T-helper 1 cell treated with Interleukin-12 subunit alpha and Interleukin-12 subunit beta and Interleukin-4 antibody, amounts not matched to agents 30 μg/mL and 1 μg/mL, for 36 hours (primary cell): ENCODE data around the gene TMPRSS11A.

Experiments
- H3K27ac Mint-ChIP-seq: one replicate; pipeline ENCODE4 v1.8.0; 2021; ENCODE audit warnings: mild to moderate bottlenecking, mixed read lengths
- H3K27me3 Mint-ChIP-seq: one replicate; pipeline ENCODE4 v1.8.0; 2021; ENCODE audit warnings: low read depth, mixed read lengths
- H3K36me3 Mint-ChIP-seq: one replicate; pipeline ENCODE4 v1.8.0; 2021; ENCODE audit warnings: low read depth, mixed read lengths
- H3K4me1 Mint-ChIP-seq: one replicate; pipeline ENCODE4 v1.8.0; 2021; ENCODE audit warnings: low read depth, mixed read lengths
- H3K4me3 Mint-ChIP-seq: one replicate; pipeline ENCODE4 v1.8.0; 2021; ENCODE audit warnings: mild to moderate bottlenecking, moderate library complexity, mixed read lengths
- H3K9me3 Mint-ChIP-seq: one replicate; pipeline ENCODE4 v1.8.0; 2021; ENCODE audit warnings: mixed read lengths

The TMPRSS11A gene, protein sequence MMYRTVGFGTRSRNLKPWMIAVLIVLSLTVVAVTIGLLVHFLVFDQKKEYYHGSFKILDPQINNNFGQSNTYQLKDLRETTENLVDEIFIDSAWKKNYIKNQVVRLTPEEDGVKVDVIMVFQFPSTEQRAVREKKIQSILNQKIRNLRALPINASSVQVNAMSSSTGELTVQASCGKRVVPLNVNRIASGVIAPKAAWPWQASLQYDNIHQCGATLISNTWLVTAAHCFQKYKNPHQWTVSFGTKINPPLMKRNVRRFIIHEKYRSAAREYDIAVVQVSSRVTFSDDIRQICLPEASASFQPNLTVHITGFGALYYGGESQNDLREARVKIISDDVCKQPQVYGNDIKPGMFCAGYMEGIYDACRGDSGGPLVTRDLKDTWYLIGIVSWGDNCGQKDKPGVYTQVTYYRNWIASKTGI

GRCh38 chr4:67963356-67963755 lies at the start of gene TMPRSS11A:
TMPRSS11A (minus strand) TSS chr4:67963493; CDS start chr4:67963393, 100 bp downstream.
- Mint-ChIP-seq H3K4me3 (no peak within 1 kb of the TSS), H3K4me1 (no peaks in the 10 kb centered on the region), H3K36me3 (no peaks in the 10 kb centered on the region), H3K27me3 (no peaks in the 10 kb centered on the region), H3K27ac (no peak within 1 kb of the TSS), H3K9me3 (no peaks in the 10 kb centered on the region)

GRCh38 chr4:68011684-68012083 lies 48.4 kb upstream of the TMPRSS11A start:
- H3K27ac Mint-ChIP-seq: no peak overlapping the region
- no peak overlapping the region for H3K4me3 Mint-ChIP-seq
- H3K36me3 Mint-ChIP-seq: no peaks in the 10 kb centered on the region
- H3K4me1 Mint-ChIP-seq: no peaks in the 10 kb centered on the region
- H3K9me3 Mint-ChIP-seq: no peaks in the 10 kb centered on the region
- peaks cover 5% of the 10 kb centered on the region for H3K27me3 Mint-ChIP-seq

DNA sequence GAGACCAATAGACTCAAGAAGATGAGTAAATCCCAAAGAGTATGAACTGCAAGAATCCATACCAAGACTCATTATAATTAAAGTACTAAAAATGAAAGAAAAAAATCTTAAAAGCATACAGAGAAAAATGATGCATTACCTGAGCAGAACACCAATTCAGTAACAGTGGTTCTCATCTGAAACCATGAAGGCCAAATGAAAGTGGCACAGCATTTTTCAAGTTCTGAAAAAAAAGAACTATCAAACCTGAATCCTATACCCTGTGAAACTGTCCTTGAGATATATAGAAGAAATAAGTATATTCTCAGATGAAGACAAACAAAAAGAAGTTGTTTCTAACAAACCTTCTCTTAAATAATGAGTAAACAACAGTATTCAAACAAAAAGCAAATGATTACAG lies 39.6 kb upstream of the TMPRSS11A start:
- H3K27me3 Mint-ChIP-seq: no peaks in the 10 kb centered on the region
- H3K4me1 Mint-ChIP-seq: no peaks in the 10 kb centered on the region
- no peak overlapping the region for H3K27ac Mint-ChIP-seq
- H3K4me3 Mint-ChIP-seq: no peak overlapping the region
- H3K36me3 Mint-ChIP-seq: no peaks in the 10 kb centered on the region
- H3K9me3 Mint-ChIP-seq: no peaks in the 10 kb centered on the region

- H3K4me1 Mint-ChIP-seq: peaks cover 3% of the 10 kb centered on the region
- H3K4me3 Mint-ChIP-seq: no peak overlapping the region
- no peak overlapping the region for H3K27ac Mint-ChIP-seq
- H3K27me3 Mint-ChIP-seq: peaks cover 7% of the 10 kb centered on the region
- H3K9me3 Mint-ChIP-seq: no peaks in the 10 kb centered on the region
- H3K36me3 Mint-ChIP-seq: no peaks in the 10 kb centered on the region
Measured at GRCh38 chr4:67996127-67996526, 32.8 kb upstream of the TMPRSS11A start.

DNA sequence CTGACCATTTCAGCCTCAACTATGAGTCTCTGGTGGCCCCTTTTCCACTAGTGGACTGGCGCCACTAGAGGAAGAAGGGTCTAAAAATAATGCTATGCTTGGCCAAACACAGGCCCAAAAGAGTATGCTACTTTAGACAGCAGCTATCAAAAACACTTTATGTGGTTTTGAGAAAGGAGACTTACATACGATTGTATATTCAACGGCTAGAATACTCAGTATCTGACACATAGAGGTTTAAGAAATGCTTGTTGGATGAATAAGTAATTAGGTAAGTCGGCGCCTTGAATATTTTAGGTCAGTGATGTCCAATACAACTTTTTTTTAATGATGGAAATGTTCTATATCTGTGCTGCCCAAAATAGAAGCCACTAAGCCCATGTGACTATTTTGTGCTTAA lies 25.7 kb upstream of the TMPRSS11A start:
- H3K27me3 Mint-ChIP-seq: peaks cover 17% of the 10 kb centered on the region
- H3K27ac Mint-ChIP-seq: no peak overlapping the region
- no peak overlapping the region for H3K4me3 Mint-ChIP-seq
- no peaks in the 10 kb centered on the region for H3K36me3 Mint-ChIP-seq
- peaks cover 7% of the 10 kb centered on the region for H3K4me1 Mint-ChIP-seq
- H3K9me3 Mint-ChIP-seq: no peaks in the 10 kb centered on the region

DNA sequence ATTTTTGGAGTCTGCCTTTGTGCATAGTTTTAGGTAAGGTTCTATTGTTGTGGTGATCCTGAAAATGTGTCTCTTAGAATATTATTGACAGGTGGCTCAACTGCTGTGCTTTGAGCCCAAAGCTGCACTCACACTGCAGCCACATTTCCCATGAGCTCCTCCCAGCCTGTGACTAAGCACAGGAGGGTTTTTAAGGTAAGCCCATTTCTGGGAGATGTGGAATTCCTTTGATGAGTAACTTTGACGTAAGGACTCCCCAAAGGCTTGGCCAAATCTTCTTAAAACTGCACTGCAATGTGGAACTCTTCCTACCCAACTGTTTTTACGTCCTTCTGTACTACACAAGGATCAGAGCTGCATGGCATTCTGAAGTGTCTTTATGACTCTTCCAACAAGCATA lies 20.0 kb upstream of the TMPRSS11A start:
- H3K27me3 Mint-ChIP-seq: peaks cover 10% of the 10 kb centered on the region
- no peaks in the 10 kb centered on the region for H3K9me3 Mint-ChIP-seq
- H3K27ac Mint-ChIP-seq: no peak overlapping the region
- no peaks in the 10 kb centered on the region for H3K4me1 Mint-ChIP-seq
- no peak overlapping the region for H3K4me3 Mint-ChIP-seq
- no peaks in the 10 kb centered on the region for H3K36me3 Mint-ChIP-seq

GRCh38 chr4:67980512-67980911 lies 17.2 kb upstream of the TMPRSS11A start:
- Mint-ChIP-seq H3K36me3 (no peaks in the 10 kb centered on the region), H3K4me1 (no peaks in the 10 kb centered on the region), H3K4me3 (no peak overlapping the region), H3K27me3 (peaks cover 4% of the 10 kb centered on the region), H3K9me3 (no peaks in the 10 kb centered on the region), H3K27ac (no peak overlapping the region)

DNA sequence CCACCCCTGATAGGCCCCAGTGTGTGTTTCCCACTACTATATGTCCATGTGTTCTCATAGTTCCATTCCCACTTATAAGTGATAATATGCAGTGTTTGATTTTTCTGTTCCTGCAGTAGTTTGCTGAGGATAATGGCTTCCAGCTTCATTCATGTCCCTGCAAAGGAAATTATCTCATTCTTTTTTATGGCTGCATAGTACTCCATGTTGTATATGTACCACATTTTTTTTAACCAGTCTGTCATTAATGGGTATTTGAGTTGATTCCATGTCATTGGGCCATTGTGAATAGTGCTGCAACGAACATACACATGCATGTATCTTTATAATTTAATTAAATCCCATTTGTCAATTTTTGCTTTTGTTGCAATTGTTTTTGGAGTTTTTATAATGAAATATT lies 10.3 kb upstream of the TMPRSS11A start:
- Mint-ChIP-seq H3K36me3 (no peaks in the 10 kb centered on the region), H3K27me3 (no peaks in the 10 kb centered on the region), H3K4me1 (no peaks in the 10 kb centered on the region), H3K27ac (no peak overlapping the region), H3K4me3 (no peak overlapping the region), H3K9me3 (peaks cover 18% of the 10 kb centered on the region)

GRCh38 chr4:67954890-67955289 lies 8.4 kb downstream of the TMPRSS11A start:
- Mint-ChIP-seq H3K27ac (no peak overlapping the region), H3K4me1 (no peaks in the 10 kb centered on the region), H3K4me3 (no peak overlapping the region), H3K36me3 (no peaks in the 10 kb centered on the region), H3K9me3 (no peaks in the 10 kb centered on the region), H3K27me3 (no peaks in the 10 kb centered on the region)

DNA sequence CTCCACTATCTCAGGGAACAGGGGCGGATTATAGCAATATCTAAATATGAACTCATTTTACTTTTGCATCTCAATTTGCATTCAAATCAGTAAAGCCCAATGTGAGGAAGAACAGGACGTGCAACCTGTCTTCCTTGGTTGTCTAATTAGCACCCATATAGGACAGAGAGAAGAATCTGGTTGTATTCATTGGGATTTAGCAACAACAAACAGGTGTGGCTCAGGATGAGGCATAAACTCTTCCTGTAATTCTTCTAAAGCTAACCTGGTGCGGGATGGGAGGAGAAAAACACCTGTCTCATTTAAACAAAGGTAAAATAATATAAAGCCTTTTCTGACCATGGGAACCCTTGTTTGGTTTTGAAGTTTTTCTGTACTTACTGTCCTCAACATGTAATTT lies 22.2 kb downstream of the TMPRSS11A start:
- Mint-ChIP-seq H3K36me3 (no peaks in the 10 kb centered on the region), H3K27me3 (no peaks in the 10 kb centered on the region), H3K9me3 (no peaks in the 10 kb centered on the region), H3K27ac (no peak overlapping the region), H3K4me1 (no peaks in the 10 kb centered on the region), H3K4me3 (no peak overlapping the region)

- H3K4me1 Mint-ChIP-seq: no peaks in the 10 kb centered on the region
- no peak overlapping the region for H3K4me3 Mint-ChIP-seq
- H3K36me3 Mint-ChIP-seq: no peaks in the 10 kb centered on the region
- H3K27ac Mint-ChIP-seq: no peak overlapping the region
- no peaks in the 10 kb centered on the region for H3K27me3 Mint-ChIP-seq
- no peaks in the 10 kb centered on the region for H3K9me3 Mint-ChIP-seq
Measured at GRCh38 chr4:67940506-67940905, 22.8 kb downstream of the TMPRSS11A start.

GRCh38 chr4:67939195-67939594 lies 24.1 kb downstream of the TMPRSS11A start:
- no peaks in the 10 kb centered on the region for H3K27me3 Mint-ChIP-seq
- H3K27ac Mint-ChIP-seq: no peak overlapping the region
- H3K9me3 Mint-ChIP-seq: no peaks in the 10 kb centered on the region
- no peaks in the 10 kb centered on the region for H3K36me3 Mint-ChIP-seq
- H3K4me3 Mint-ChIP-seq: no peak overlapping the region
- peaks cover 2% of the 10 kb centered on the region for H3K4me1 Mint-ChIP-seq

GRCh38 chr4:67935888-67936287 lies 27.4 kb downstream of the TMPRSS11A start:
- Mint-ChIP-seq H3K36me3 (no peaks in the 10 kb centered on the region), H3K27ac (no peak overlapping the region), H3K4me1 (peaks cover 2% of the 10 kb centered on the region), H3K9me3 (no peaks in the 10 kb centered on the region), H3K27me3 (no peaks in the 10 kb centered on the region), H3K4me3 (no peak overlapping the region)

- H3K9me3 Mint-ChIP-seq: no peaks in the 10 kb centered on the region
- H3K27me3 Mint-ChIP-seq: peaks cover 3% of the 10 kb centered on the region
- H3K4me3 Mint-ChIP-seq: no peak overlapping the region
- H3K36me3 Mint-ChIP-seq: no peaks in the 10 kb centered on the region
- H3K27ac Mint-ChIP-seq: no peak overlapping the region
- peaks cover 2% of the 10 kb centered on the region for H3K4me1 Mint-ChIP-seq
Measured at GRCh38 chr4:67934628-67935027, 28.7 kb downstream of the TMPRSS11A start.

DNA sequence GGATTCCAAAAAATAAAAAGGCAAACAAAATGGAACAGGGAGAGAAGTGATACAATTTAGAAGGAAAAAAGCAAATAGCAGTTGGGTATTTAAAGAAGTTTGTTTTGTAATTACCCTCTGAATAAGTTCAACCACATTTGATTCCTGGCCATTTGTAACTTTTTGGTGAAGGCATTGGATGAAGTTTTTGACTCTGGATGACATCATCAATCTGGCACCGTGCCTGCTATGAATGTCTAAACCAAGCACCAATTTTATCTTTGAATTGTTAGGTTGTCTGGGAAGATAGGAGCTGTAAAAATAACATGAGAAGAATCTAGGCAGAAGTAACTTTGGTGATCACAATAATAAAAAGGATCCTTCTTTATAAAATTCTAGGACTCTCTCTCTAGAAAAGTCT lies 29.5 kb downstream of the TMPRSS11A start:
- H3K4me3 Mint-ChIP-seq: no peak overlapping the region
- peaks cover 2% of the 10 kb centered on the region for H3K4me1 Mint-ChIP-seq
- no peaks in the 10 kb centered on the region for H3K9me3 Mint-ChIP-seq
- peaks cover 5% of the 10 kb centered on the region for H3K27me3 Mint-ChIP-seq
- no peak overlapping the region for H3K27ac Mint-ChIP-seq
- no peaks in the 10 kb centered on the region for H3K36me3 Mint-ChIP-seq
